Gastrocnemius medialis (tissue), 4 donors: ENCODE data around the gene PHIP.

Source experiments
- CTCF ChIP-seq, 5 experiments: fragments of 450-650 bp in 3 of 5; fragments of 200-600 bp in 2 of 5; sonication (generic) in 2 of 5; IDR thresholded peaks in 4 of 5; conservative IDR thresholded peaks in 1 of 5; 1 replicate in 4 of 5; 2 replicates in 1 of 5; pipeline ENCODE4 v1.5.1; 2016 to 2019; ENCODE audit warnings: antibody characterized with exemption in 5 of 5, mild to moderate bottlenecking in 3 of 5, moderate library complexity in 3 of 5
- POLR2A ChIP-seq, 2 donors: fragments of 450-650 bp; IDR thresholded peaks; one replicate each; pipeline ENCODE4 v1.6.1; 2017; ENCODE audit warnings: antibody characterized with exemption in 2 of 2, mild to moderate bottlenecking in 2 of 2, moderate library complexity in 2 of 2

- TF ChIP-seq CTCF (IDR thresholded peaks at IDR 0.05 in 4 of 5, conservative IDR thresholded peaks at IDR 0.05 in 1 of 5) (no peak), POLR2A (IDR thresholded peaks at IDR 0.05) (no peak)
Measured at GRCh38 chr6:79070206-79070825, 7.7 kb downstream of the PHIP start.
